Keratinocyte (primary cell): ENCODE measurements around the gene EGLN1.

Experiments
- EZH2 ChIP-seq: IDR thresholded peaks from one replicate; pipeline ENCODE4 v1.6.1; 2012; ENCODE audit warnings: inconsistent platforms, mild to moderate bottlenecking, low read length, moderate library complexity
- TF ChIP-seq, protein P1 (sequence below), 3 experiments: IDR thresholded peaks in 1 of 3; conservative IDR thresholded peaks in 1 of 3; optimal IDR thresholded peaks in 1 of 3; 2 replicates in 2 of 3; 3 replicates in 1 of 3; pipeline versions ENCODE3 to v1.5.1; 2011; ENCODE audit warnings: low read length in 3 of 3, mild to moderate bottlenecking in 3 of 3, moderate library complexity in 2 of 3, control low read depth in 1 of 3, inconsistent platforms in 1 of 3; ENCODE audit not compliant: insufficient read depth in 2 of 3; ENCODE audit errors: extremely low read depth in 1 of 3

DNA sequence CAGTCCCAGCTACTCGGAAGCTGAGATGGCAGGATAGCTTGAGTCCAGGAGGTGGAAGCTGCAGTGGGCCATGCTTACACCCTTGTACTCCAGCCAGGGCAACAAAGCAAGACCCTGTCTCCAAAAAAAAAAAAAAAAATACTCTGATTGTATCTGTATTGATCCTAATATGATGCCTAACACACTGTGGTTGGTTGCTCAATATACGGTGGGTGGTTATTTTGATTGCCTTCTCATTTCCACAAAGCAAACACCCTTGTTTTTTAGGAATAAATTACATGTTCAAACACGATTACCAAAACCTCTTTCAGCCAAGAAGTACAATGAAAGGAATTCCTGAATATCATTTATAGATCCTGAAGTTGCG is 3.4 kb downstream of the EGLN1 start:
- TF ChIP-seq, protein P1, sequence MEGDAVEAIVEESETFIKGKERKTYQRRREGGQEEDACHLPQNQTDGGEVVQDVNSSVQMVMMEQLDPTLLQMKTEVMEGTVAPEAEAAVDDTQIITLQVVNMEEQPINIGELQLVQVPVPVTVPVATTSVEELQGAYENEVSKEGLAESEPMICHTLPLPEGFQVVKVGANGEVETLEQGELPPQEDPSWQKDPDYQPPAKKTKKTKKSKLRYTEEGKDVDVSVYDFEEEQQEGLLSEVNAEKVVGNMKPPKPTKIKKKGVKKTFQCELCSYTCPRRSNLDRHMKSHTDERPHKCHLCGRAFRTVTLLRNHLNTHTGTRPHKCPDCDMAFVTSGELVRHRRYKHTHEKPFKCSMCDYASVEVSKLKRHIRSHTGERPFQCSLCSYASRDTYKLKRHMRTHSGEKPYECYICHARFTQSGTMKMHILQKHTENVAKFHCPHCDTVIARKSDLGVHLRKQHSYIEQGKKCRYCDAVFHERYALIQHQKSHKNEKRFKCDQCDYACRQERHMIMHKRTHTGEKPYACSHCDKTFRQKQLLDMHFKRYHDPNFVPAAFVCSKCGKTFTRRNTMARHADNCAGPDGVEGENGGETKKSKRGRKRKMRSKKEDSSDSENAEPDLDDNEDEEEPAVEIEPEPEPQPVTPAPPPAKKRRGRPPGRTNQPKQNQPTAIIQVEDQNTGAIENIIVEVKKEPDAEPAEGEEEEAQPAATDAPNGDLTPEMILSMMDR (optimal IDR thresholded peaks at IDR 0.05 in 1 of 3, IDR thresholded peaks at IDR 0.05 in 1 of 3, conservative IDR thresholded peaks at IDR 0.05 in 1 of 3; ENCODE audit: extremely low read depth in 1 of 3, insufficient read depth in 2 of 3, low read length in 3 of 3): no peak
- TF ChIP-seq EZH2: no peak
